Ovary (tissue), 3 donors: ENCODE measurements around the gene DIAPH3.

Experiments used
- CTCF ChIP-seq, 3 donors: fragments of 450-650 bp in 2 of 3; fragments of 200-600 bp in 1 of 3; IDR thresholded peaks; one replicate each; pipeline versions ENCODE4 v1.5.1 to v1.8.0; 2016 to 2022; ENCODE audit warnings: antibody characterized with exemption in 3 of 3, mild to moderate bottlenecking in 1 of 3
- EP300 ChIP-seq: sonication (generic); formaldehyde crosslinking; IDR thresholded peaks from one replicate; pipeline ENCODE4 v1.6.1; 2017; ENCODE audit warnings: antibody characterized with exemption
- POLR2A ChIP-seq: fragments of 450-650 bp; IDR thresholded peaks from one replicate; pipeline ENCODE4 v1.6.1; 2017; ENCODE audit warnings: antibody characterized with exemption, mild to moderate bottlenecking, moderate library complexity
- donor health status: DM: no; HTN: no; CAD: no.

- TF ChIP-seq CTCF (IDR thresholded peaks at IDR 0.05): no peak
- TF ChIP-seq POLR2A: no peak
- no peak for TF ChIP-seq EP300
These were observed 119.4 kb downstream of the DIAPH3 start for GRCh38 chr13:60044321-60044720.
